Heart left ventricle (tissue), 13 donors: ENCODE measurements around the gene A3GALT2.

Experiments used
- POLR2A ChIP-seq, 2 donors: fragments of 450-650 bp; IDR thresholded peaks; one replicate each; pipeline ENCODE4 v1.6.1; 2017; ENCODE audit warnings: antibody characterized with exemption in 2 of 2, mild to moderate bottlenecking in 2 of 2, moderate library complexity in 2 of 2
- TF ChIP-seq, protein P1 (sequence below), 12 donors: fragments of 200-600 bp; sonication (generic) in 4 of 12; IDR thresholded peaks; one replicate each; pipeline versions ENCODE4 v1.5.0 to v1.8.0; 2018 to 2022; ENCODE audit warnings: antibody characterized with exemption in 12 of 12, mild to moderate bottlenecking in 5 of 12
- donor health status: ischemic (EF 13 %, LVEDD 7.1; RV severe dilation, severe dysfunction).
- donor health status: DM: no; HTN: yes; CAD: no.
- donor health status: DM: no; HTN: no; CAD: no.
- donor health status: ischemic (EF 25% LVEDD 6.9; RV normal size, moderate dysfunction).
- donor health status: ischemic (EF 25% LVEDD 5.7; RV mildly dilated, moderate dysfunction).
- donor health status: ischemic (EF 35%, LVEDD 5.7; RV mildly dilated, moderate dysfunction).
- donor health status: nonischemic (EF 11% LVEDD 7.7; RV severe dilation, severe dysfunction).
- donor health status: DM: yes; HTN: yes; CAD: no.
- donor health status: PGD.
- donor health status: ischemic (EF 29% LVEDD 5.4; RV normal size, mild dysfunction).
- donor health status: nonischemic (EF 23%, LVEDD 6.1; RV moderate dilation, normal function).

DNA sequence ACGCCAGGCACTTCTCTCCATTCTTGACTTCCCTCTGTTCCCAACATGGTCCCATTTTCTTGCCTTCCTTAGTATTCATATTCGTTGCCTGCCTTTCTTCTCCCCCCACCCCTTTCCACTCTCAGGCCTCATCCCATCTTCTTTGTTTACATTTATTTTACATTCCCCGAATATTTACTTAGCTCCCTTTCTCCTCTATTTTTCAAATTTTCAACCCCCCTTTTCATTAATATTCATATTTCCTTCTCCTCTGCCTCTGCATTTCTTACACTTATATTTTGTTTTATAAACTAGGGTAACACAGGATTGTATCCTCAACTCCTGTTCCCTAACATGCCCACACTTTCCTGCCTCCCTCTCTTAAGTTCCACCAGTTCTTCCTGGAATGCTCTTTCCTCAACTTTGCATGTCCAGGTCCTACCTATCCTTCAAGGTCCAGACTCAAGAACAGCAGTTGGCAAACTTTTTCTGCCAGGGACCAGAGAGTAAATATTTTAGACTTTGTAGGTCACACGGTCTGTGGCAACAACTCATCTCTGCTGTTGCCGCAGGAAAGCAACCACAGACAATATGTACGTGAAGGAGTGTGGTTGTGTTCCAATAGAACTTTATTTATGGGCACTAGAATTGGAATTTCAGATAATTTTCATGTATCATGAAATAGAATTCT is 29.8 kb upstream of the A3GALT2 start:
- TF ChIP-seq, protein P1, sequence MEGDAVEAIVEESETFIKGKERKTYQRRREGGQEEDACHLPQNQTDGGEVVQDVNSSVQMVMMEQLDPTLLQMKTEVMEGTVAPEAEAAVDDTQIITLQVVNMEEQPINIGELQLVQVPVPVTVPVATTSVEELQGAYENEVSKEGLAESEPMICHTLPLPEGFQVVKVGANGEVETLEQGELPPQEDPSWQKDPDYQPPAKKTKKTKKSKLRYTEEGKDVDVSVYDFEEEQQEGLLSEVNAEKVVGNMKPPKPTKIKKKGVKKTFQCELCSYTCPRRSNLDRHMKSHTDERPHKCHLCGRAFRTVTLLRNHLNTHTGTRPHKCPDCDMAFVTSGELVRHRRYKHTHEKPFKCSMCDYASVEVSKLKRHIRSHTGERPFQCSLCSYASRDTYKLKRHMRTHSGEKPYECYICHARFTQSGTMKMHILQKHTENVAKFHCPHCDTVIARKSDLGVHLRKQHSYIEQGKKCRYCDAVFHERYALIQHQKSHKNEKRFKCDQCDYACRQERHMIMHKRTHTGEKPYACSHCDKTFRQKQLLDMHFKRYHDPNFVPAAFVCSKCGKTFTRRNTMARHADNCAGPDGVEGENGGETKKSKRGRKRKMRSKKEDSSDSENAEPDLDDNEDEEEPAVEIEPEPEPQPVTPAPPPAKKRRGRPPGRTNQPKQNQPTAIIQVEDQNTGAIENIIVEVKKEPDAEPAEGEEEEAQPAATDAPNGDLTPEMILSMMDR (IDR thresholded peaks at IDR 0.05): no peak
- TF ChIP-seq POLR2A (IDR thresholded peaks at IDR 0.05): no peak
